Hepatocyte (in vitro differentiated cells): ENCODE measurements around the gene FAM110A.

Experiments
- EZH2 ChIP-seq: fragments of 200-600 bp; sonication (generic); IDR thresholded peaks from 2 replicates; pipeline ENCODE4 v1.6.1; 2016; ENCODE audit warnings: antibody characterized with exemption, mild to moderate bottlenecking, borderline replicate concordance
- EZH2phosphoT487 ChIP-seq: fragments of 200-600 bp; sonication (generic); IDR thresholded peaks from one replicate; pipeline ENCODE4 v1.6.1; 2018; ENCODE audit warnings: antibody characterized with exemption, mild to moderate bottlenecking, low read depth, moderate library complexity; ENCODE audit not compliant: unreplicated experiment, severe bottlenecking
- TF ChIP-seq, protein P1 (sequence below): fragments of 200-600 bp; sonication (generic); IDR thresholded peaks from 2 replicates; pipeline ENCODE4 v1.5.1; 2016; ENCODE audit warnings: antibody characterized with exemption, mild to moderate bottlenecking; ENCODE audit not compliant: poor library complexity

DNA sequence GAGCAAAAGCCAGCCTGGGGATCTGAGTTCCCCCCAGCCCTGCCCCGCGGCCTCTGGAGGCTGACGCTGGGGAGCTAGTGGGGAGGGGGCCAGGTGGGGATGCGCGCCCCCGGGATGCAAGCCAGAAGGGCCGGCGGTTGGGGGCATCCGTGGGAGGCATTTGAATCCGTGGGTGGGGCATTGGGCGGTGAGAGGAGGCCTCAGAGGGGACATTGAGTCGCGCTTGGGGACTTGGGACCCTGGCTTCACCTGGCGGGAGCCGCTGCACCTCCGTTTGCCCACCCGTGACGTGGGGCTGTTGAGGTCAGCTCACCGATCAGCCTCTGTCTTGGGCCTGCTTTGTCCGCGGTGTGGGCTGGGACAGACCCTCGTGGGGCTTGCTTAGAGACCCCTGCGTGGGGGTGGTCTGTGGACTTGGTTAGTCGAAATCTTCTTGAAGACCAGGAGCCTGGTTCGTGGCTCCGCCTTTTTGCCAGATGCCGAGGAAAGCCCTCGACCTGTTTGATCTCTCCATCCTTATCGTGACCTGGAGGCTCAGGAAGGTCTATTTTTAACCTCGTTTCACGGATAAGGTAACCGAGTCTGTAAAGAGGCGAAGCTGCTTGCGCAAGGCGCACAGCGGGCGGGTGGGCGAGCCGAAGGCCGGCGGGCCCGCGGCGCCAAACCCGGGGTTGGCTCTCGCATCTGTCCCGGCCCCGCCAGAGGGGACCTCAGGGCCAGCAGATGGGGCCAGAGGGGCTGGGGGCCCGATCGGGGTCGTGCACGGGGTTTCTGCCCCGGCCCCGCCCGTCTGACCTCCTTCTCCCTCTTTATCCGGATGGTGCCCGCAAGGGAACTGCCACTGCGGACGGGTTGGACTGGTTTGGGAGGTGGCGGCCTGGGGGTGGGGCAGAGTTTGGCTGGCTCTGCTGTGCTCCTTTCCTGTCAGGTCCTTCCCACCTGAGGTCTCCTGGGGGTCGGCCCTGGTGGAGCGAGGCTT lies 8.3 kb downstream of the FAM110A start:
- TF ChIP-seq, protein P1, sequence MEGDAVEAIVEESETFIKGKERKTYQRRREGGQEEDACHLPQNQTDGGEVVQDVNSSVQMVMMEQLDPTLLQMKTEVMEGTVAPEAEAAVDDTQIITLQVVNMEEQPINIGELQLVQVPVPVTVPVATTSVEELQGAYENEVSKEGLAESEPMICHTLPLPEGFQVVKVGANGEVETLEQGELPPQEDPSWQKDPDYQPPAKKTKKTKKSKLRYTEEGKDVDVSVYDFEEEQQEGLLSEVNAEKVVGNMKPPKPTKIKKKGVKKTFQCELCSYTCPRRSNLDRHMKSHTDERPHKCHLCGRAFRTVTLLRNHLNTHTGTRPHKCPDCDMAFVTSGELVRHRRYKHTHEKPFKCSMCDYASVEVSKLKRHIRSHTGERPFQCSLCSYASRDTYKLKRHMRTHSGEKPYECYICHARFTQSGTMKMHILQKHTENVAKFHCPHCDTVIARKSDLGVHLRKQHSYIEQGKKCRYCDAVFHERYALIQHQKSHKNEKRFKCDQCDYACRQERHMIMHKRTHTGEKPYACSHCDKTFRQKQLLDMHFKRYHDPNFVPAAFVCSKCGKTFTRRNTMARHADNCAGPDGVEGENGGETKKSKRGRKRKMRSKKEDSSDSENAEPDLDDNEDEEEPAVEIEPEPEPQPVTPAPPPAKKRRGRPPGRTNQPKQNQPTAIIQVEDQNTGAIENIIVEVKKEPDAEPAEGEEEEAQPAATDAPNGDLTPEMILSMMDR, result no peak
- TF ChIP-seq EZH2 (no peak), EZH2phosphoT487 (no peak)
